ENCODE measurements around the gene NR0B2.

GRCh38 chr1:26951821-26952497 is 38.2 kb upstream of the NR0B2 start:
- TF ChIP-seq ZFP3 (CRISPR knock-in tag; IDR thresholded peaks at IDR 0.05) (no peak), TCF4 (CRISPR knock-in tag; IDR thresholded peaks at IDR 0.05; ENCODE audit: borderline replicate concordance) (no peak), ARNTL (CRISPR knock-in tag; IDR thresholded peaks at IDR 0.05; ENCODE audit: borderline replicate concordance, low read depth) (no peak), PATZ1 (CRISPR knock-in tag; IDR thresholded peaks at IDR 0.05; ENCODE audit: borderline replicate concordance) (no peak), CREB5 (CRISPR knock-in tag; IDR thresholded peaks at IDR 0.05; ENCODE audit: low read depth) (no peak), POU6F1 (CRISPR knock-in tag; IDR thresholded peaks at IDR 0.05; ENCODE audit: borderline replicate concordance, low read depth) (no peak), ZFP30 (CRISPR knock-in tag; IDR thresholded peaks at IDR 0.05) (no peak), RARB (CRISPR knock-in tag; IDR thresholded peaks at IDR 0.05) (no peak), OSR1 (CRISPR knock-in tag; IDR thresholded peaks at IDR 0.05) (no peak), PPARA (CRISPR knock-in tag; IDR thresholded peaks at IDR 0.05; ENCODE audit: borderline replicate concordance) (no peak), CSDC2 (CRISPR knock-in tag; IDR thresholded peaks at IDR 0.05) (no peak), BACH2 (CRISPR knock-in tag; IDR thresholded peaks at IDR 0.05; ENCODE audit: borderline replicate concordance) (no peak)

All from SK-N-SH treated with all-trans-retinoic acid at 6 μM for 48 hours (cell line).